Epithelial cell of proximal tubule (primary cell): Measurements from ENCODE around the gene DCUN1D2. TPM values are rescaled to one million over a fixed set of nuclear protein-coding genes. Genes with fewer than 3 reads are reported as not detected.
"Not testable (repeated sequence)": the region's sequence is repeated elsewhere in the genome, so short reads cannot be mapped to it uniquely, and the experiment has no call there.

Source experiments
- DNase-seq: peaks from one replicate; pipeline ENCODE4 v3.0.0-alpha.2; 2011; ENCODE audit warnings: low read depth
- H3K4me3 ChIP-seq: 2 replicates; pipeline ENCODE4 v1.5.1; 2011; ENCODE audit warnings: low read depth, mild to moderate bottlenecking, low read length
- total RNA-seq: library from RNA; depleted of rRNA; stranded (reverse); fragments of >200 nt; gene quantifications from 2 replicates; pipeline ENCODE4 v1.2.3, GENCODE V29; 2015
- TF ChIP-seq, protein P1 (sequence below): conservative IDR thresholded peaks from 2 replicates; pipeline ENCODE4 v1.5.1; 2012; ENCODE audit warnings: low read depth, mild to moderate bottlenecking, low read length

DCUN1D2 gene
- total RNA-seq, 1 donor from 2014 or later, result 8.7 TPM

DNA sequence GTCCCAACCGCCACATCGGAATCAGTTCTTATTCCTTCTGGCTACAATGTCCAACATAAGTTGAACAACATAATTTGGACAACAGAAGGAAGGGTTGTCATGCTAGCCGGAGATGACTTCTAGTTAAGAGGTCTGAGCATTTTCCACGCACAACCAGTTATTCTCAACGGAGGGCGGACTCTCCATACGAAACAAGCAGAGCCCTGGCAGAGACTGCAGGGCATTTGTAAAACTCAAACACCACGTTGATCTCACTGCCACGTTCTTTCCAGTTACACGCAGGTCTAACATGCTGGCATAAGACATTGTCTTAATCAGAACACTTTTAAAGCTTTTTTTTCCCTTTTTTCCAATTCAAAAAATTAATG lies 38.3 kb upstream of the DCUN1D2 start:
- TF ChIP-seq, protein P1, sequence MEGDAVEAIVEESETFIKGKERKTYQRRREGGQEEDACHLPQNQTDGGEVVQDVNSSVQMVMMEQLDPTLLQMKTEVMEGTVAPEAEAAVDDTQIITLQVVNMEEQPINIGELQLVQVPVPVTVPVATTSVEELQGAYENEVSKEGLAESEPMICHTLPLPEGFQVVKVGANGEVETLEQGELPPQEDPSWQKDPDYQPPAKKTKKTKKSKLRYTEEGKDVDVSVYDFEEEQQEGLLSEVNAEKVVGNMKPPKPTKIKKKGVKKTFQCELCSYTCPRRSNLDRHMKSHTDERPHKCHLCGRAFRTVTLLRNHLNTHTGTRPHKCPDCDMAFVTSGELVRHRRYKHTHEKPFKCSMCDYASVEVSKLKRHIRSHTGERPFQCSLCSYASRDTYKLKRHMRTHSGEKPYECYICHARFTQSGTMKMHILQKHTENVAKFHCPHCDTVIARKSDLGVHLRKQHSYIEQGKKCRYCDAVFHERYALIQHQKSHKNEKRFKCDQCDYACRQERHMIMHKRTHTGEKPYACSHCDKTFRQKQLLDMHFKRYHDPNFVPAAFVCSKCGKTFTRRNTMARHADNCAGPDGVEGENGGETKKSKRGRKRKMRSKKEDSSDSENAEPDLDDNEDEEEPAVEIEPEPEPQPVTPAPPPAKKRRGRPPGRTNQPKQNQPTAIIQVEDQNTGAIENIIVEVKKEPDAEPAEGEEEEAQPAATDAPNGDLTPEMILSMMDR, result no peak
- no peak overlapping the region for H3K4me3 ChIP-seq
- DNase-seq, result no peak

DNA sequence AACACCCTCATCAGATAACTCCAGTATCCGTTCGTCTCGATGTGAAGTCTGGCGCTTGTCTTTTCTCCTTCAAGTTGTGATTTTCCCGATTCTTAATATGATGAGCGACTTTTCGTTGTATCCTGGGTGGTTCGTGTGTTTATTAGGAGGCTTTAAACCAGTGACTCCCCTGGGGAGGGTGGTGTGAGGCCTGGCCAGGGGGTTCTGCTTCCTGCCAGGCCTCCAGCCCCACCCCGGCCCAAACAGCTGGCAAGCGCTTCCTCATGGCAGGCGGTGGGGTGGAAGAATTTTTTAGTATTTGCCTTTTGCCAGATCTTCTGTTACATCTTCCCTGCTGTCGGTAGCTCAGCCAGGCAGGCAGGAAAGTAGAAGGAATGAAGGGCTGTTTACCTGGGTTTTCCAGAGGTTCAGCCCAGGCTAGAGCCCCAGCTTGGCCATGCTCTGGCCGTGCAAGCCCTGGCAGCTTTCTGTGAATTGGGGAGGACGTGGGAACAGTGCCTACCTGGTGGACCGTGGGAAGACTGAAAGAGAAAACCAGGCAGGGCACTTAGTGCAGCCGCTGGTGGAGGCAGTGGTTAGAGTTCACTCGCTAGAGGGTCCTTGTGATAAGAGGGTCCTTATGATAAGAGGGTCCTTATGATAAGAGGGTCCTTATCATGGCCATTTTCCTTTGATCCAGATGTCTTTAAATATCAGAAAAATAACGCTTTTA lies 37.7 kb upstream of the DCUN1D2 start:
- DNase-seq, result no peak
- TF ChIP-seq, protein P1, result no peak
- no peak overlapping the region for H3K4me3 ChIP-seq

DNA sequence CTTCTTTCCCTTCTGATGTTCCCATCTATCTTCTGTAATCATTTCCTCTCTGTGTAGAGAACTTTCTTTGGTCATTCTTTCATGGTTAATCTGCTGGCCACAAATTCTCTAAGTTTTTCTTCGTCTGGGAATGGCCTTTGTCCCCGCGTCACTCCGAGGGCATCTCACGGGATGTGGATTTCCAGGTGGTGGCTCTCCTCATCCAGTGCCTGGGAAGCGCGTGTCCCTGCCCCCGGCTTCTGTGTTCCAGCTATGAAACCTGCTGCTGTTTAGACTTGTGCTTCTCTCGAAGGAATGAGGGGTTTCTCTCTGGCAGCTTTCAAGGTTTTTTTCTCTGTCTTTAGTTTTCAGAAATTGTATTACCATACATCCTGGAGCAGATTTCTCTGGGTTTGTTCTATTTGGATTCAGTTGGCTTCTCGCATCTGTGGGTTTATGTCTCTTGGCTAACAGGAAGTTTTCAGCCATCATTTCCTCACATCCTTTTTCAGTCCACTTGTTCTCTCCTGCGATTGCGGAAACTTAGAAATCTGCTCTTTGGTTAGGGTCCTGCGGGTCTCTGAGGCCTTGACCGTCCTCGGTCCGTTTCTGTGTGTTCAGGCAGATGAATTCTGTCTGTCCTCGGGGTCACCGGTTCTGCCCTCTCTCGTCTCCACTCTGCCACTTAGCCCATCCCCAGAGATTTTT lies 36.9 kb upstream of the DCUN1D2 start:
- TF ChIP-seq, protein P1, result no peak
- DNase-seq, result no peak
- no peak overlapping the region for H3K4me3 ChIP-seq

DNA sequence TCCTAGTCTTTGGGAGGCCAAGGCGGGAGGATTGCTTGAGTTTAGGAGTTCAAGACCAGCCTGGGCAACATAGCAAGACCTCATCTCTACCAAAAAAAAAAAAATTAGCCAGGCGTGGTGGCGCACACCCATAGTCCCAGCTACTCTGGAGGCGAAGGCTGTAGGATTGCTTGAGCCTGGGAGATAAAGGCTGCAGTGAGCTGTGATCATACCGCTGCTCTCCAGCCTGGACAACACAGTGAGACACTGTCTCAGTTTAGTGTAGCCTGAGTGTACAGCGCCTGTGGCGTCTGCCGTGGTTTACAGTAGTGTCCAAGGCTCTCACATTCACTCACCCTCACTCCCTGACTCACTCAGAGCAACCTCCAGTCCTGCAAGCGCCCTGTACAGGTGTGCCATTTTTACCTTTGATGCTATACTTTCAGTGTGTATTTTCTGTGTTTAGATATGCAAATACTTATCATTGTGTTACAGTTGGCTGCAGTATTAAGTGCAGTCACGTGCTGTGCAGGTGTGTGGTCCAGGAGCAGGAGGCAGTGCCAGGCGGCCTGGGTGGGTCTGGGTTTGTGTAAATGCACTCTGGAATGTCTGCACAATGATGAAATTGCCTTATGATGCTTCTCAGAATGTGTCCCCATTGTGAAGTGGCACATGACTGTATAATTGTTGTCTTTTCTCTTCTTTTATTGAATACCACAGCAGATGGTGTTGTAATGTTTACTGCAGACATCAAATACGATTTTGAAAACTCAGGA lies 36.1 kb upstream of the DCUN1D2 start:
- no peak overlapping the region for H3K4me3 ChIP-seq
- TF ChIP-seq, protein P1, result no peak
- DNase-seq, result no peak

DNA sequence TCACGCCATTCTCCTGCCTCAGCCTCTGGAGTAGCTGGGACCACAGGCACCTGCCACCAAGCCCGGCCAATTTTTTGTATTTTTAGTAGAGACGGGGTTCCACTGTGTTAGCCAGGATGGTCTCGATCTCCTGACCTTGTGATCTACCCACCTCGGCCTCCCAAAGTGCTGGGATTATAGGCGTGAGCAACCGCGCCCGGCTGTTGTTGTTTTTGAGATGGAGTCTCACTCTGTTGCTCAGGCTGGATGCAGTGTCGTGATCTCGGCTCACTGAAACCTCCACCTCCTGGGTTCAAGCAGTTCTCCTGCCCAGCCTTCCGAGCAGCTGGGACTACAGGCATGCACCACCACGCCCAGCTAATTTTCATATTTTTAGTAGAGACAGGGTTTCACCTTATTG lies 31.9 kb upstream of the DCUN1D2 start:
- not testable (repeated sequence) for DNase-seq, H3K4me3 ChIP-seq

DNA sequence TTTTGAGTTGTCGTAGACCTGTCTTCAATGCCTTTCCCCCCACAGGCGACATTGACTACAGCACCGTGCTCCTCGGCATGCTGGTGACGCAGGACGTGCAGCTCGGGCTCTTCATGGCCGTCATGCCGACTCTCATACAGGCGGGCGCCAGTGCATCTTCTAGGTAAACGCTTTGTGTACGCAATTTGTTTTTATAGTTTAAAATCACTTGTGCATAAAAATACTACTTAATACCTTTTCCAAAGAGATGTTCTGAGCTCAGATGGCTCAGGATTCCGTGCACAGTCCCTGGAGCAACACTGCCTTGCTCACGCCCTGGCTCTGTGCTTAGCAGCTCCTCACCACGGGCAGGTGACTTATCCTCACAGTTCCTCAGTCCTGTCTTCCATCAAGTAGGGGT lies 30.1 kb upstream of the DCUN1D2 start:
- H3K4me3 ChIP-seq, result no peak overlapping the region
- TF ChIP-seq, protein P1, result no peak
- no peak for DNase-seq

DNA sequence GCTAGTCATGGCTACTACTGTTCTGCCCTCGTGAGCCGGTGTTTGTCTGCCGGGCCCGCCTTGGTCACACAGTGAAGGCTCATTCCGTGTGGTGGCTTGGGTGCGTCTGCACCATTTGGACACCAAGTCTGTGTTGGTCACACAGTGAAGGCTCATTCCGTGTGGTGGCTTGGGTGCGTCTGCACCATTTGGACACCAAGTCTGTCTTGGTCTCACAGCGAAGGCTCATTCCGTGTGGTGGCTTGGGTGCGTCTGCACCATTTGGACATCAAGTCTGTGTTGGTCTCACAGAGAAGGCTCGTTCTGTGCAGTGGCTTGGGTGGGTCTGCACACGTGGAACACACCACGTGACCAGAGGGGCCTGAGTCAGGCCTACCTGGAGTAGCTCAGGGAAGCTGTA lies 29.0 kb upstream of the DCUN1D2 start:
- DNase-seq, result no peak
- TF ChIP-seq, protein P1, result no peak
- H3K4me3 ChIP-seq, result no peak overlapping the region
